ENCODE measurements around the gene NCKIPSD. TPM values are rescaled to one million over a fixed set of nuclear protein-coding genes. Genes with fewer than 3 reads are reported as not detected.
"Not testable (repeated sequence)": the region's sequence is repeated elsewhere in the genome, so short reads cannot be mapped to it uniquely, and the experiment has no call there.

NCKIPSD gene
- total RNA-seq = 10 to 100 TPM; 13.2 to 33.1 (median 19.4) TPM

DNA sequence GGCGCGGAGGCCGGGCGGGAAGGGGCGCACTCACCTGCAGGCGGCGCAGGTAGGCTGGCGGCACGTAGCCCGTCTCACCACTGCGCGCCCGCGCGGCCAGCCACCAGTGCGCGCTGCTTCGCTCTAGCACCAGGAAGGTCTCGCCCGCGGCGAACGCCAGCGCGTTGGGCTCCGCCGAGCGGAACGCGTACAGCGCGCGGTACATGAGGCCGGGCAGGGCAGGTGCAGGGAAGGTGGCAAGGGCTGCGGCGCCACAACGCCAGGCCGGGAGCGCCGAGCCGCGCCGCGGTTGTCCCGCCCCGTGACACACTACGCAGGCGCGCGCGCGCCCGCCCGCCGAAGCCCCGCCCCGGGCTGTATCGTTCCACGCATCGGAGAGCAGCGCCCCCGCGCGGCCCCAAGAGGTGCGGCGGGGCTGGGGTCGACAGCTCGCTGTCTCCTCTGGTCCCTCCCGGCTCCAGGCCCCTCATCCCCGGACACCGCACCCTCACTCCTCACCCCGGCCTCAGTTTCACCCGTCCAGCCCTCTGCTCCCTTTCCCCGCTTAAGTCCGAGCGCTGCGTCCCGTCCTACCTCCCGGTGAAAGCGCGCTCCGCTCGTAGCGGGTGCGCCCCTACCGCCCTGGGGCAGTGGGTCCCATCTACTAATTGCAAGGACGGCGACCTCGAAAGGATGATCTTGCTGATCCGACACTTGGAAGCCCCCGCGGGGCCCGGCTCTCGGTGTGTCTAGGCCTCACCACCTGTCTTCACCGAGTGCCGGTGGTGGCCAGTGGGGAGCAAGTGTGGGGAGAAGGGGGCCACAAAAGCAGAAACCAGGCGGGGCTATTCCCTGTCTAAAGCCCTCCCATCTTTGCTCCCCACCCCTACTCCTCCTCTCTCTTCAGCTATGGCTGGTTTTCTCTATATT is at the start of gene NCKIPSD:
Gene NCKIPSD, minus strand, starts transcription at position 313 of the 909 bp plus-strand sequence. Its CDS starts 108 bp downstream, at position 205.
- no peaks in the 10 kb centered on the region for H3K9me3 ChIP-seq
- in situ Hi-C loops (cut with MboI; ENCODE audit: low sequenced_read_pairs in 4 of 4) = no loop called here
- H3K4me1 ChIP-seq = peaks cover 30 to 36% of the 10 kb centered on the region in 2 donors

DNA sequence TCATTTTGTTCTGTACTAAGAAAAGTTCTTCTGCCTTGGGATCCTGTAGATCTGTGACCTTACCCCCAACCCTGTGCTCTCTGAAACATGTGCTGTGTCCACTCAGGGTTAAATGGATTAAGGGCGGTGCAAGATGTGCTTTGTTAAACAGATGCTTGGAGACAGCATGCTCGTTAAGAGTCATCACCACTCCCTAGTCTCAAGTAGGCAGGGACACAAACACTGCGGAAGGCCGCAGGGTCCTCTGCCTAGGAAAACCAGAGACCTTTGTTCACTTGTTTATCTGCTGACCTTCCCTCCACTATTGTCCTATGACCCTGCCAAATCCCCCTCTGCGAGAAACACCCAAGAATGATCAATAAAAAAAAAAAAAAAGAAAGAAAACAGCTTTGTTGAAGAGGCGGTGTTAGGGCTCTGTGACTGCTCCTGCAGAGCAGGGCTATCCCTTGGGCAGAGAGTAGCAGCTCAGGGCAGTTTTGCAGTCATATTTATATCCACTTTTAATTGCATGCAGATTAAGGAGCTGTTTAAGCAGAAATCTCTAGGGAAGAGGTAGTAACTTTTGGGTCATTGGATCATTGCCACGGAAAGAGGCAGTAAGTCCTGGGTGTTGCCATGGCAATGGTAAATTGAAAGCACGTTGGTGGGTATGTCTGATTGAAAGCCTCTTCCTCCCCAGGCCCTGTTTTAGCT is 49.5 kb upstream of the NCKIPSD start:
- H3K36me3 ChIP-seq; H3K9me3 ChIP-seq; DNase-seq; H3K4me3 ChIP-seq; H3K27me3 ChIP-seq; ATAC-seq; H3K27ac ChIP-seq; in situ Hi-C loops (cut with MboI; ENCODE audit: low sequenced_read_pairs in 4 of 4): not testable (repeated sequence)
- H3K4me1 ChIP-seq = peaks cover 7 to 15% of the 10 kb centered on the region in 2 donors
- intact Hi-C loops (cut with DNase I; ENCODE audit: low total_unique reads) = loop anchor here (5.0 kb wide), 2 partner anchors 182 to 217 kb away; partner anchors contain the start of gene ARIH2

More for the DNA sequence above, at the start of gene NCKIPSD:
- ATAC-seq = peak; percentile 92 to 95
- intact Hi-C loops (cut with DNase I; ENCODE audit: low total_unique reads) = loop anchor here (1.0 to 5.0 kb wide), 5 partner anchors 31 to 219 kb away; partner anchors contain the start of genes IP6K2, PFKFB4 and SLC26A6
- DNase-seq = peak; percentile 66 to 82
- peaks cover 0 to 53% of the 10 kb centered on the region in 2 donors for H3K36me3 ChIP-seq
- peak within 1 kb of the TSS; percentile 69 to 96 (median 84) for H3K4me3 ChIP-seq
- TF ChIP-seq CTCF (IDR thresholded peaks at IDR 0.05 in 4 of 5, conservative IDR thresholded peaks at IDR 0.05 in 1 of 5) = peak; percentile 64 to 96 (median 90)
- peak; percentile 62 to 77 for TF ChIP-seq POLR2A (IDR thresholded peaks at IDR 0.05)
- no peaks in the 10 kb centered on the region for H3K27me3 ChIP-seq
- H3K27ac ChIP-seq = peak within 1 kb of the TSS; percentile 73 to 92 (median 90)

GRCh38 chr3:48734541-48734940 is 48.8 kb upstream of the NCKIPSD start:
- H3K27me3 ChIP-seq; H3K4me1 ChIP-seq; intact Hi-C loops (cut with DNase I; ENCODE audit: low total_unique reads); H3K4me3 ChIP-seq; DNase-seq; H3K36me3 ChIP-seq; H3K27ac ChIP-seq; ATAC-seq; H3K9me3 ChIP-seq; in situ Hi-C loops (cut with MboI; ENCODE audit: low sequenced_read_pairs in 4 of 4): not testable (repeated sequence)

GRCh38 chr3:48733752-48734518 is 48.2 kb upstream of the NCKIPSD start:
- ATAC-seq; in situ Hi-C loops (cut with MboI; ENCODE audit: low sequenced_read_pairs in 4 of 4); H3K36me3 ChIP-seq; DNase-seq; H3K9me3 ChIP-seq; H3K27ac ChIP-seq; H3K27me3 ChIP-seq; H3K4me3 ChIP-seq; H3K4me1 ChIP-seq; intact Hi-C loops (cut with DNase I; ENCODE audit: low total_unique reads): not testable (repeated sequence)

- H3K4me3 ChIP-seq = no peak overlapping the region
- no peak for TF ChIP-seq POLR2A (IDR thresholded peaks at IDR 0.05)
- TF ChIP-seq CTCF (IDR thresholded peaks at IDR 0.05 in 4 of 5, conservative IDR thresholded peaks at IDR 0.05 in 1 of 5) = no peak
- intact Hi-C loops (cut with DNase I; ENCODE audit: low total_unique reads) (no loop called here), in situ Hi-C loops (cut with MboI; ENCODE audit: low sequenced_read_pairs in 4 of 4) (no loop called here)
- no peak overlapping the region for H3K27ac ChIP-seq
- no peaks in the 10 kb centered on the region for H3K36me3 ChIP-seq
- H3K9me3 ChIP-seq = no peaks in the 10 kb centered on the region
- DNase-seq (no peak), ATAC-seq (no peak)
- H3K27me3 ChIP-seq = no peaks in the 10 kb centered on the region
- no peaks in the 10 kb centered on the region for H3K4me1 ChIP-seq
Observed at GRCh38 chr3:48727511-48727910, 41.8 kb upstream of the NCKIPSD start.

DNA sequence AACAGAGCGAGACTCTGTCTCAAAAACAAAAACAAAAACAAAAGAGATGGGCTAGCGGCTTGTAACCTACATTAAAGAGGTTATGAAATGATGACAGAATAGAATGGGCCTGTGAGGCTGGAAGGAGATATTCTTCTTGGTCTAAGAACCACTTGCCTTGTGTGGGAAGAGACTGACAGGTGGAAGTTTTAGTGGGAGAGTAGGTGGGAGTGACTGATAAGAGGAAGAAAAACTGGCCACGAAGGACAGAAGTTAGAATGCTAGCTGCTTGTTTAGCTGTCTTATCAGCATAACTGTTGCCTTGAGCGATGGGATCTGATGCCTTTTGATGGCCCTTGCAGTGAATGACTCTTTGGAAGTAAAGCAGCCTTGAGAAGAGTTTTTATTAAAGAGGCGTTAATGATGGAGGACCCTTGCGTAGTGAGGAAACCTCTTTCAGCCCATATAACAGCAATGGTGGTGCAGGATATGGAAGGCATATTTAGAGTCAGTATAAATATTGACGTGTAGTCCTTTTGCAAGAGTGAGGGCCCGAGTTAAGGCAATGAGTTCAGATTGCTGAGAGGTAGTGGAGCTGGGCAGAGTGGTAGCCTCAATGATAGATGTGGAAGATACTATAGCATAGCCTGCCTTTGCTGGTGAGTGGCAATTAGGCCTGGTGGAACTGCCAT is 39.6 kb upstream of the NCKIPSD start:
- DNase-seq, ATAC-seq: not testable (repeated sequence)

More for the DNA sequence above, 39.6 kb upstream of the NCKIPSD start:
- intact Hi-C loops (cut with DNase I; ENCODE audit: low total_unique reads); H3K36me3 ChIP-seq; H3K9me3 ChIP-seq; in situ Hi-C loops (cut with MboI; ENCODE audit: low sequenced_read_pairs in 4 of 4); H3K4me3 ChIP-seq; H3K27me3 ChIP-seq; H3K4me1 ChIP-seq; H3K27ac ChIP-seq: not testable (repeated sequence)
